H1 (cell line): Measurements from ENCODE around the gene STK33. TPM values are rescaled to one million over a fixed set of nuclear protein-coding genes. Genes with fewer than 3 reads are reported as not detected.

Experiments
- CTCF ChIA-PET: fragments of 300-600 bp; sonication (Branson Sonifier 250); formaldehyde crosslinking; loops from one replicate; lab custom pipeline; 2021; ENCODE audit not compliant: partially characterized antibody; lab: Charles Lee
- POLR2A ChIA-PET: fragments of 300-600 bp; sonication (Branson Sonifier 250); formaldehyde crosslinking; loops from one replicate; lab custom pipeline; 2021; ENCODE audit warnings: inconsistent platforms; ENCODE audit not compliant: partially characterized antibody; lab: Charles Lee
- DNase-seq, 2 experiments: peaks; one replicate each; pipeline versions ENCODE4 v3.0.0 to v3.0.0-alpha.2; 2010 to 2022; ENCODE audit warnings: low spot score in 2 of 2, low read depth in 1 of 2, mixed read lengths in 1 of 2
- FAIRE-seq: peaks from 2 replicates; lab custom pipeline; 2011; peaks lifted over from hg19 to GRCh38; lab: Jason Lieb, UNC
- H2AFZ ChIP-seq: 2 replicates; pipeline ENCODE4 v1.8.1; 2012; ENCODE audit warnings: low read length, inconsistent platforms
- H2AK5ac ChIP-seq: 2 replicates; pipeline ENCODE4 v1.6.1; 2013; ENCODE audit warnings: low read depth, low read length
- H2BK120ac ChIP-seq: replicated peaks from 2 replicates; pipeline ENCODE3; 2013; ENCODE audit warnings: low read depth, low read length, inconsistent platforms
- H2BK12ac ChIP-seq: 2 replicates; pipeline ENCODE4 v1.6.1; 2013; ENCODE audit warnings: low read depth, low read length
- H2BK15ac ChIP-seq: 2 replicates; pipeline ENCODE4 v1.6.1; 2013; ENCODE audit warnings: low read length
- H2BK20ac ChIP-seq: 2 replicates; pipeline ENCODE4 v1.6.1; 2013; ENCODE audit warnings: low read length
- H2BK5ac ChIP-seq: 2 replicates; pipeline ENCODE4 v1.6.1; 2013; ENCODE audit warnings: low read depth, low read length
- H3K14ac ChIP-seq: 2 replicates; pipeline ENCODE4 v1.6.1; 2013; ENCODE audit warnings: inconsistent platforms; ENCODE audit not compliant: insufficient read length
- H3K18ac ChIP-seq: 2 replicates; pipeline ENCODE4 v1.6.1; 2013; ENCODE audit warnings: low read length; ENCODE audit errors: extremely low read depth
- H3K23ac ChIP-seq: 2 replicates; pipeline ENCODE4 v1.6.1; 2013; ENCODE audit warnings: inconsistent platforms; ENCODE audit not compliant: insufficient read length
- H3K23me2 ChIP-seq: 2 replicates; pipeline ENCODE4 v1.6.1; 2013; ENCODE audit warnings: low read depth, low read length
- H3K27ac ChIP-seq: 2 replicates; pipeline ENCODE4 v1.6.1; 2011; ENCODE audit warnings: low read depth, low read length, inconsistent platforms
- H3K27me3 ChIP-seq, 4 experiments: replicated peaks in 1 of 4; 1 replicate in 1 of 4; 2 replicates in 3 of 4; pipeline versions ENCODE4 v1.6.1 to v1.8.1; 2011 to 2013; ENCODE audit warnings: low read length in 3 of 4, mild to moderate bottlenecking in 3 of 4, inconsistent platforms in 2 of 4, mixed read lengths in 2 of 4, moderate library complexity in 1 of 4; ENCODE audit not compliant: control insufficient read depth in 3 of 4, insufficient read depth in 3 of 4; ENCODE audit errors: extremely low read depth in 1 of 4
- H3K36me3 ChIP-seq, 4 experiments: 2 replicates each; pipeline versions ENCODE4 v1.6.1 to v1.8.1; 2011 to 2013; ENCODE audit warnings: mild to moderate bottlenecking in 4 of 4, low read length in 3 of 4, moderate library complexity in 2 of 4, control low read depth in 1 of 4, inconsistent platforms in 1 of 4; ENCODE audit not compliant: insufficient read depth in 4 of 4, control insufficient read depth in 2 of 4
- H3K4ac ChIP-seq: replicated peaks from 2 replicates; pipeline ENCODE3; 2013; ENCODE audit warnings: low read length, low read depth, mixed read lengths, inconsistent platforms; ENCODE audit not compliant: insufficient read length
- H3K4me1 ChIP-seq, 4 experiments: replicated peaks in 1 of 4; 1 replicate in 1 of 4; 2 replicates in 3 of 4; pipeline versions ENCODE4 v1.6.1 to v1.8.1; 2011 to 2013; ENCODE audit warnings: low read length in 3 of 4, inconsistent platforms in 2 of 4, mixed read lengths in 1 of 4; ENCODE audit not compliant: insufficient read depth in 4 of 4, control insufficient read depth in 3 of 4
- H3K4me2 ChIP-seq, 2 experiments: 2 replicates each; pipeline versions ENCODE4 v1.6.1 to v1.8.1; 2011 to 2013; ENCODE audit warnings: low read depth in 2 of 2, low read length in 2 of 2, control low read depth in 1 of 2, inconsistent platforms in 1 of 2, mild to moderate bottlenecking in 1 of 2; ENCODE audit not compliant: insufficient read depth in 1 of 2
- H3K4me3 ChIP-seq, 4 experiments: fragments of 200-600, 300-600 bp in 1 of 4; sonication (generic), shearing (Covaris generic), sonication (Bioruptor Twin) in 1 of 4; 2 replicates each; pipeline versions ENCODE4 v1.5.1 to v1.8.1; 2011 to 2016; ENCODE audit warnings: low read length in 4 of 4, low read depth in 3 of 4, control low read depth in 2 of 4, inconsistent platforms in 2 of 4, mild to moderate bottlenecking in 2 of 4, mixed read lengths in 1 of 4, moderate library complexity in 1 of 4; ENCODE audit not compliant: insufficient read depth in 2 of 4; ENCODE audit errors: extremely low read depth in 1 of 4
- H3K56ac ChIP-seq: replicated peaks from 2 replicates; pipeline ENCODE3; 2013; ENCODE audit warnings: low read depth, mild to moderate bottlenecking, mixed read lengths, low read length, inconsistent platforms; ENCODE audit not compliant: insufficient read length
- H3K79me1 ChIP-seq: 2 replicates; pipeline ENCODE4 v1.6.1; 2013; ENCODE audit warnings: low read depth, low read length, control low read depth
- H3K79me2 ChIP-seq, 2 experiments: 2 replicates each; pipeline versions ENCODE4 v1.6.1 to v1.8.1; 2012 to 2013; ENCODE audit warnings: low read length in 2 of 2, mild to moderate bottlenecking in 2 of 2, inconsistent platforms in 1 of 2; ENCODE audit not compliant: insufficient read depth in 2 of 2, control insufficient read depth in 1 of 2
- H3K9ac ChIP-seq, 4 experiments: replicated peaks in 1 of 4; 1 replicate in 1 of 4; 2 replicates in 3 of 4; pipeline versions ENCODE4 v1.6.1 to v1.8.1; 2011 to 2013; ENCODE audit warnings: low read depth in 3 of 4, low read length in 3 of 4, control low read depth in 2 of 4, mild to moderate bottlenecking in 2 of 4, moderate library complexity in 2 of 4, inconsistent platforms in 1 of 4; ENCODE audit errors: extremely low read depth in 1 of 4
- H3K9me3 ChIP-seq, 2 experiments: 2 replicates each; pipeline versions ENCODE4 v1.6.1 to v1.8.1; 2012 to 2013; ENCODE audit warnings: mild to moderate bottlenecking in 2 of 2, moderate library complexity in 2 of 2, control low read depth in 1 of 2, inconsistent platforms in 1 of 2, low read depth in 1 of 2, low read length in 1 of 2, mixed read lengths in 1 of 2; ENCODE audit not compliant: insufficient read depth in 2 of 2
- H4K20me1 ChIP-seq, 2 experiments: replicated peaks in 1 of 2; 2 replicates each; pipeline versions ENCODE3 to v1.8.1; 2011 to 2013; ENCODE audit warnings: inconsistent platforms in 2 of 2, low read length in 2 of 2, mild to moderate bottlenecking in 1 of 2; ENCODE audit not compliant: insufficient read depth in 2 of 2, control insufficient read depth in 1 of 2
- H4K5ac ChIP-seq: 2 replicates; pipeline ENCODE4 v1.6.1; 2013; ENCODE audit warnings: low read length, low read depth, mixed read lengths, inconsistent platforms; ENCODE audit not compliant: insufficient read length
- H4K8ac ChIP-seq: 2 replicates; pipeline ENCODE4 v1.8.0; 2013; ENCODE audit warnings: mild to moderate bottlenecking, moderate library complexity, low read length, inconsistent platforms; ENCODE audit not compliant: insufficient read depth; ENCODE audit errors: extremely low read depth
- H4K91ac ChIP-seq: replicated peaks from 2 replicates; pipeline ENCODE3; 2013; ENCODE audit warnings: low read length, mixed read lengths, inconsistent platforms; ENCODE audit not compliant: insufficient read length
- WGBS, 2 experiments: shearing (Covaris generic) in 1 of 2; methylation state at CpG; one replicate each; pipeline versions ENCODE4 v1.1.6 to v1.1.7; 2013 to 2015; ENCODE audit warnings: low lambda C conversion rate in 2 of 2, mixed read lengths in 2 of 2, inconsistent platforms in 1 of 2, low coverage in 1 of 2, missing lambda C conversion rate in 1 of 2; ENCODE audit not compliant: insufficient replicate concordance in 2 of 2, insufficient coverage in 1 of 2, insufficient read length in 1 of 2; ENCODE audit errors: extremely low coverage in 1 of 2, missing lambda C conversion rate in 1 of 2; 5-methylcytosine and 5-hydroxymethylcytosine counted together
- polyA plus RNA-seq, 7 experiments: library from polyadenylated mRNA; depleted of rRNA in 3 of 7; stranded (reverse) in 5 of 7; unstranded in 2 of 7; fragments of >200 nt in 5 of 7; fragments of 200-250 nt in 2 of 7; gene quantifications; 1 replicate in 5 of 7; 2 replicates in 1 of 7; 4 replicates in 1 of 7; pipeline versions ENCODE4 v1.2.1 to v1.2.3, GENCODE V29; 2011 to 2013; ENCODE audit warnings: missing spikeins in 2 of 7, mixed read lengths in 2 of 7
- total RNA-seq: library from RNA; stranded (reverse); fragmentation: NEBNext Ultra II Directional; extraction: Animal tissue kit (Norgen Biotek cat#: 25700); gene quantifications from 2 replicates; pipeline ENCODE4 v1.2.1, GENCODE V29; 2021
- TF ChIP-seq, protein P1 (sequence below): IDR thresholded peaks from 2 replicates; pipeline ENCODE4 v1.6.1; 2012; ENCODE audit warnings: low read length, inconsistent platforms

Gene STK33
- total and polyA plus RNA-seq, 2 of the 8 experiments (the other 6 are each of a cell fraction or from before 2014, with no cell fraction given) = 8.8 to 25.1 TPM

DNA sequence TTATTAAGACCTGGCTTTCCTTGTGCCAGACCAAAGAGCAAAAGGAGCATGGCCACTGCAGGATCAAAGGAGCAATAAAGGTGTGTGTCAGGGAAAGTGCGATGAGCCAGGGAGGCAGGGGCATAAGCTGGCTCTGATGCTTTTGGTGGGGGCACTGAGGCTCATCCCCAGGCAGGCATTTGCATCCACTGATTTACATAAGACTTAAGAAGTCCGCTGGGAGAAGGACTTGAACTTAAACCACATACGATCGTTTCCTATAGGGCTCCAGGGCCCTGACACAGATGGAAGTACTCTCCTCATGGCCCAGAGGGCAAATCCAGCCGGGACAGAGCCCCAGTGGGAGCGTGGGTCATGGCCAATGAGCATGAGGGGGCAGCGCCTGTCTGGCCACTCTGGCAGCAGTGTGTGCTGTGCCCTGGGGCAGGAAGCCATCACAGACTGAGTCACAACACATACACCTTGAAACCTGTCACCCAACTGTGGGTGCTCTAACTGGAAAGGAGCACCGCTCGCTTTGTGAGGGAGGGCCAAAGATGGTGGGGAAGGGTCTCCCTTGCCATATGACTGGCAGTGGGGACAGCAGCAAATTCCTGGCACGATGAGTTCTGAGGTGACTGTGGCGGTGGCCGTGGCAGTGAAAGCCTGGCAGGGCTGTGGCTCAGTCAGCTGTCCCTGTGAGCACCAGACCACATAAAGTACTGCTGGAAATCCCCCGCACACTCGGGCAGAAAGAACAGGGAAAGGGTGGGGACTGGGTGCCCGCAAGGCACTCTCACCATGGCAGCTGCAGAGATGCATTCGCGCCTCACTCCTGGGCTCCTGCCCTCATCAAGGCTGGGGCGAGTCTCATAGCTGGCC lies 251.0 kb downstream of the STK33 start:
- Histone ChIP-seq H2BK20ac (no peak overlapping the region), H2BK5ac (no peak overlapping the region; the same call in 1 of the 2 replicates), H3K79me1 (no peaks in the 10 kb centered on the region), H3K56ac (no peak overlapping the region), H2BK120ac (no peak overlapping the region), H4K8ac (peak overlapping the region; percentile 1; the same call in 1 of the 2 replicates), H4K20me1 (no peaks in the 10 kb centered on the region), H3K14ac (no peak overlapping the region), H4K91ac (no peak overlapping the region), H3K27ac (no peak overlapping the region), H3K9me3 (no peaks in the 10 kb centered on the region), H3K4ac (no peak overlapping the region), H3K4me1 (peaks cover 0 to 2% (median 0%) of the 10 kb centered on the region in 4 experiments; a peak in 3 of 7 replicates), H3K9ac (no peak overlapping the region), H3K4me3 (no peak overlapping the region), H2AFZ (no peak overlapping the region), H2AK5ac (no peak overlapping the region), H2BK15ac (no peak overlapping the region), H3K4me2 (no peak overlapping the region), H3K36me3 (no peaks in the 10 kb centered on the region), H3K79me2 (no peaks in the 10 kb centered on the region), H3K18ac (no peak overlapping the region), H3K23me2 (no peaks in the 10 kb centered on the region), H2BK12ac (no peak overlapping the region), H3K23ac (no peak overlapping the region), H4K5ac (no peak overlapping the region), H3K27me3 (no peaks in the 10 kb centered on the region; a peak in 1 of 7 replicates)
- FAIRE-seq (no peak), DNase-seq (no peak)
- WGBS, 2 experiments = 80% methylated on average over 18 of the region's 18 CpGs; no CpG with 5 or more reads in 1 of the 2 experiments
- POLR2A ChIA-PET = interaction anchor here (0.7 to 1.1 kb wide), 2 partner anchors 12 to 219 kb away, joined by 3 read pairs; no protein-coding TSS in a partner anchor
- CTCF ChIA-PET = interaction anchor here (0.7 to 4.4 kb wide), 12 partner anchors 9 to 225 kb away, joined by 3 to 50 read pairs (median 4); partner anchors contain the start of gene LMO1
- TF ChIP-seq, protein P1, sequence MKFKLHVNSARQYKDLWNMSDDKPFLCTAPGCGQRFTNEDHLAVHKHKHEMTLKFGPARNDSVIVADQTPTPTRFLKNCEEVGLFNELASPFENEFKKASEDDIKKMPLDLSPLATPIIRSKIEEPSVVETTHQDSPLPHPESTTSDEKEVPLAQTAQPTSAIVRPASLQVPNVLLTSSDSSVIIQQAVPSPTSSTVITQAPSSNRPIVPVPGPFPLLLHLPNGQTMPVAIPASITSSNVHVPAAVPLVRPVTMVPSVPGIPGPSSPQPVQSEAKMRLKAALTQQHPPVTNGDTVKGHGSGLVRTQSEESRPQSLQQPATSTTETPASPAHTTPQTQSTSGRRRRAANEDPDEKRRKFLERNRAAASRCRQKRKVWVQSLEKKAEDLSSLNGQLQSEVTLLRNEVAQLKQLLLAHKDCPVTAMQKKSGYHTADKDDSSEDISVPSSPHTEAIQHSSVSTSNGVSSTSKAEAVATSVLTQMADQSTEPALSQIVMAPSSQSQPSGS = no peak
